Progenitor cell of endocrine pancreas (in vitro differentiated cells): Measurements from ENCODE around the gene MMP14. TPM values are rescaled to one million over a fixed set of nuclear protein-coding genes. Genes with fewer than 3 reads are reported as not detected.
"Not testable (repeated sequence)": the region's sequence is repeated elsewhere in the genome, so short reads cannot be mapped to it uniquely, and the experiment has no call there.

ENCODE experiments used
- DNase-seq: peaks from one replicate; pipeline ENCODE4 v3.0.0; 2021; ENCODE audit warnings: low spot score; ENCODE audit not compliant: unreplicated experiment
- H3K27ac Mint-ChIP-seq: 2 replicates; pipeline ENCODE4 v1.8.0; 2021; ENCODE audit warnings: mild to moderate bottlenecking, moderate library complexity, mixed read lengths
- H3K27me3 Mint-ChIP-seq: 2 replicates; pipeline ENCODE4 v1.8.0; 2021; ENCODE audit warnings: mixed read lengths
- H3K36me3 Mint-ChIP-seq: 2 replicates; pipeline ENCODE4 v1.8.0; 2022; ENCODE audit warnings: mixed read lengths; ENCODE audit not compliant: insufficient read depth
- H3K4me1 Mint-ChIP-seq: 2 replicates; pipeline ENCODE4 v1.8.0; 2021; ENCODE audit warnings: low read depth, mixed read lengths
- H3K4me3 Mint-ChIP-seq: 2 replicates; pipeline ENCODE4 v1.8.0; 2021; ENCODE audit warnings: low read depth, mild to moderate bottlenecking, moderate library complexity, mixed read lengths
- H3K9me3 Mint-ChIP-seq: 2 replicates; pipeline ENCODE4 v1.8.0; 2021; ENCODE audit warnings: low read depth, mixed read lengths
- total RNA-seq: library from RNA; stranded (reverse); gene quantifications from 2 replicates; pipeline ENCODE4 v1.2.1, GENCODE V29; 2021
- TF ChIP-seq, protein P1 (sequence below): fragments of 200-600 bp; sonication (generic); IDR thresholded peaks from one replicate; pipeline ENCODE4 v1.5.0; 2021; ENCODE audit warnings: antibody characterized with exemption, mild to moderate bottlenecking; ENCODE audit not compliant: unreplicated experiment

The MMP14 gene
- total RNA-seq, 1 donor from 2014 or later = 209 TPM

DNA sequence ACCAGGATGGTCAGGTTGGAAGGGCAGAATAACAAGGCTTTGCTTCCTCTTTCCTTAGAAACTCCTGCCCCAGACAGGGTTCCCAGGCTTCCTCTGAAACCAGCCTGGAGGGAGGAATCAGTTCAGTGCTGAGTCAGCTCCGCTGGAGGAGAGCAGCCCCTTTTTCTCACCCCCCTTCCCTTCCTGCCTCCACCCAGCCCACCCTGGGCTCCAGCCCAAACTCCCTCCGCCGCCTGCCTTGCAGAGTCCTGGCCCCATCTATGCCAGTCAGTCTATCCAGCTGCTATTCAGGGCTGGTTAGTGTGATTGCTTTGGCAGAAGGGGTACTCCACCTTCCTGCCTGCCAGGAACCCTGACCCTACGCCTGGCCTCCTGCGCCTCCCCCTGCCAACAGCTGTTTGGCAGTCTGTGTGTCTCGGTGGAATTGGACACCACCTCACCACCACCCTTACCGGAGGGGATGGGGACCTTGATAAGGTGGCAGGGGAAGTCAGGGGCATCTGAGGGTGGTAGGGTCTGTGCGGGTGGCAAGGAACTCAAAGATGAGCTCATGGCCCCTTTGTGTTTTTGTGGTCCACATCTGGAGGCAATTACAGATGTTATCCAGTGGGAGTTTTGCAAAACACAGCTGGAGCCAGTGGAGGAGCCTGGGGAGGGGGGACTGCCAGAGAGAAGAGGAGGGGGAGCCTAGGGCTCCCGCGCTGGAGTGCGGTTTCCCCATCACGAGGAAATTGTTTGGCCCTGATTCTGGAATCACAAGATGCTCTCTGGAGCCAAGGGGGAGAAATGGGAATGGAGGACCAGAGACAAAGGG is 12.2 kb downstream of the MMP14 start:
- Mint-ChIP-seq H3K9me3 (no peaks in the 10 kb centered on the region), H3K27ac (peak overlapping the region; percentile 90), H3K36me3 (peaks cover 8% of the 10 kb centered on the region), H3K4me3 (no peak overlapping the region), H3K27me3 (no peaks in the 10 kb centered on the region), H3K4me1 (peaks cover 6% of the 10 kb centered on the region)
- TF ChIP-seq, protein P1, sequence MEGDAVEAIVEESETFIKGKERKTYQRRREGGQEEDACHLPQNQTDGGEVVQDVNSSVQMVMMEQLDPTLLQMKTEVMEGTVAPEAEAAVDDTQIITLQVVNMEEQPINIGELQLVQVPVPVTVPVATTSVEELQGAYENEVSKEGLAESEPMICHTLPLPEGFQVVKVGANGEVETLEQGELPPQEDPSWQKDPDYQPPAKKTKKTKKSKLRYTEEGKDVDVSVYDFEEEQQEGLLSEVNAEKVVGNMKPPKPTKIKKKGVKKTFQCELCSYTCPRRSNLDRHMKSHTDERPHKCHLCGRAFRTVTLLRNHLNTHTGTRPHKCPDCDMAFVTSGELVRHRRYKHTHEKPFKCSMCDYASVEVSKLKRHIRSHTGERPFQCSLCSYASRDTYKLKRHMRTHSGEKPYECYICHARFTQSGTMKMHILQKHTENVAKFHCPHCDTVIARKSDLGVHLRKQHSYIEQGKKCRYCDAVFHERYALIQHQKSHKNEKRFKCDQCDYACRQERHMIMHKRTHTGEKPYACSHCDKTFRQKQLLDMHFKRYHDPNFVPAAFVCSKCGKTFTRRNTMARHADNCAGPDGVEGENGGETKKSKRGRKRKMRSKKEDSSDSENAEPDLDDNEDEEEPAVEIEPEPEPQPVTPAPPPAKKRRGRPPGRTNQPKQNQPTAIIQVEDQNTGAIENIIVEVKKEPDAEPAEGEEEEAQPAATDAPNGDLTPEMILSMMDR = no peak
- DNase-seq = no peak

GRCh38 chr14:22849212-22849819 is 12.9 kb downstream of the MMP14 start:
- no peaks in the 10 kb centered on the region for H3K27me3 Mint-ChIP-seq
- peaks cover 5% of the 10 kb centered on the region for H3K36me3 Mint-ChIP-seq
- H3K4me1 Mint-ChIP-seq = peaks cover 6% of the 10 kb centered on the region
- DNase-seq = no peak
- TF ChIP-seq, protein P1 = no peak
- H3K4me3 Mint-ChIP-seq = no peak overlapping the region
- H3K9me3 Mint-ChIP-seq = no peaks in the 10 kb centered on the region
- no peak overlapping the region for H3K27ac Mint-ChIP-seq

- Mint-ChIP-seq H3K27me3 (no peaks in the 10 kb centered on the region), H3K9me3 (no peaks in the 10 kb centered on the region), H3K27ac (peak overlapping the region; percentile 41), H3K4me1 (peaks cover 6% of the 10 kb centered on the region), H3K4me3 (no peak overlapping the region), H3K36me3 (peaks cover 3% of the 10 kb centered on the region)
- DNase-seq = no peak
- TF ChIP-seq, protein P1 = no peak
Measured at GRCh38 chr14:22850944-22851764, 14.8 kb downstream of the MMP14 start.

- not testable (repeated sequence) for H3K4me3 Mint-ChIP-seq, H3K9me3 Mint-ChIP-seq, H3K27ac Mint-ChIP-seq, H3K4me1 Mint-ChIP-seq, H3K36me3 Mint-ChIP-seq, H3K27me3 Mint-ChIP-seq, DNase-seq
Measured at GRCh38 chr14:22852178-22852577, 15.8 kb downstream of the MMP14 start.

DNA sequence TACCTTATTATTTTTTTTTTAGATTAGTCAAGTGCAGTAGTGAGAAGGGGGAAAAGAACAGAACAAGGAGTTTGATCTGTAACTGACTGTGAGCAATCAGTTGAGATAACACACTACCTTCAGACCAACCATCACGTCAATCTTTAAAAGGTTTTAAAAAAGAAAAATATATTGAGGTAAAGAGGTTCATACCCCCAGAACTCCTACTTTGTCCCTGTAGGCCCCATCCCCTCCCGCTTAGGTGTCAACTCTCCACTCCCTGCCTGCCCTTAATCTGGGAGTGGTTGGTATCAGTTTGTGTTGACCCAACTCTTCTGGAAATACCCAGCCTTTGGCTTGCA is 16.2 kb downstream of the MMP14 start:
- Mint-ChIP-seq H3K36me3 (no peaks in the 10 kb centered on the region), H3K9me3 (no peaks in the 10 kb centered on the region), H3K27ac (peak overlapping the region; percentile 88), H3K27me3 (no peaks in the 10 kb centered on the region), H3K4me1 (peaks cover 5% of the 10 kb centered on the region), H3K4me3 (no peak overlapping the region)
- DNase-seq = no peak
- TF ChIP-seq, protein P1 = no peak
